HG02571 (cell line): ENCODE results near the gene NFIX.

Experiments
- ATAC-seq: cut with Tn5 transposase; IDR thresholded peaks from one replicate; pipeline ENCODE4 v1.9.1; 2021; ENCODE audit warnings: mild to moderate bottlenecking, moderate library complexity; ENCODE audit not compliant: unreplicated experiment

Gene NFIX

GRCh38 chr19:13006431-13007281 is 11.4 kb downstream of the NFIX start:
- ATAC-seq, result no peak

GRCh38 chr19:13007292-13008045 is 12.2 kb downstream of the NFIX start:
- ATAC-seq, result no peak

GRCh38 chr19:13008926-13009787 is 13.9 kb downstream of the NFIX start:
- ATAC-seq, result no peak

- no peak for ATAC-seq
Measured at GRCh38 chr19:13010038-13010991, 15.0 kb downstream of the NFIX start.

GRCh38 chr19:13010992-13011652 is 15.8 kb downstream of the NFIX start:
- ATAC-seq, result no peak

GRCh38 chr19:13011653-13012389 is 16.5 kb downstream of the NFIX start:
- no peak for ATAC-seq

GRCh38 chr19:13012390-13012689 is 17.1 kb downstream of the NFIX start:
- ATAC-seq, result no peak

- no peak for ATAC-seq
Measured at GRCh38 chr19:13012690-13013608, 17.7 kb downstream of the NFIX start.

GRCh38 chr19:13013649-13014048 is 18.4 kb downstream of the NFIX start:
- no peak for ATAC-seq

- ATAC-seq, result no peak
Measured at GRCh38 chr19:13014101-13014920, 19.0 kb downstream of the NFIX start.

- ATAC-seq, result no peak
Measured at GRCh38 chr19:13014921-13015280, 19.6 kb downstream of the NFIX start.

- ATAC-seq, result no peak
Measured at GRCh38 chr19:13015361-13016223, 20.3 kb downstream of the NFIX start.

- ATAC-seq, result no peak
Measured at GRCh38 chr19:13016245-13016627, 21.0 kb downstream of the NFIX start.

GRCh38 chr19:13016628-13017305 is 21.5 kb downstream of the NFIX start:
- ATAC-seq, result no peak

GRCh38 chr19:13017306-13018034 is 22.2 kb downstream of the NFIX start:
- ATAC-seq, result no peak
